Epidermal melanocyte (primary cell): ENCODE data around the gene ITPR1.
"Not testable (repeated sequence)": the region's sequence is repeated elsewhere in the genome, so short reads cannot be mapped to it uniquely, and the experiment has no call there.

ENCODE experiments used
- DNase-seq: peaks from one replicate; pipeline ENCODE4 v3.0.0; 2011; ENCODE audit warnings: low spot score; ENCODE audit not compliant: insufficient read length

Gene ITPR1

GRCh38 chr3:4589475-4590097 is 96.4 kb downstream of the ITPR1 start:
- no peak for DNase-seq

- DNase-seq: not testable (repeated sequence)
These were observed 97.7 kb downstream of the ITPR1 start for GRCh38 chr3:4590849-4591248.

- no peak for DNase-seq
These were observed 98.5 kb downstream of the ITPR1 start for GRCh38 chr3:4591669-4592068.

GRCh38 chr3:4593014-4593413 is 99.9 kb downstream of the ITPR1 start:
- DNase-seq: no peak

GRCh38 chr3:4595710-4596113 is 102.6 kb downstream of the ITPR1 start:
- DNase-seq: no peak

GRCh38 chr3:4596612-4597011 is 103.5 kb downstream of the ITPR1 start:
- DNase-seq: no peak

GRCh38 chr3:4597208-4597985 is 104.2 kb downstream of the ITPR1 start:
- DNase-seq: no peak

- DNase-seq: not testable (repeated sequence)
These were observed 105.1 kb downstream of the ITPR1 start for GRCh38 chr3:4598232-4598631.

GRCh38 chr3:4599612-4600011 is 106.5 kb downstream of the ITPR1 start:
- DNase-seq: no peak

GRCh38 chr3:4600493-4600892 is 107.3 kb downstream of the ITPR1 start:
- DNase-seq: no peak

- DNase-seq: no peak
These were observed 108.7 kb downstream of the ITPR1 start for GRCh38 chr3:4601892-4602291.

- no peak for DNase-seq
These were observed 111.5 kb downstream of the ITPR1 start for GRCh38 chr3:4604693-4605092.

GRCh38 chr3:4606911-4607310 is 113.8 kb downstream of the ITPR1 start:
- DNase-seq: no peak

- no peak for DNase-seq
These were observed 120.2 kb downstream of the ITPR1 start for GRCh38 chr3:4613366-4613765.

GRCh38 chr3:4614070-4614469 is 120.9 kb downstream of the ITPR1 start:
- DNase-seq: no peak

GRCh38 chr3:4614927-4615326 is 121.8 kb downstream of the ITPR1 start:
- no peak for DNase-seq

- DNase-seq: no peak
These were observed 122.6 kb downstream of the ITPR1 start for GRCh38 chr3:4615750-4616149.

GRCh38 chr3:4623421-4623999 is 130.4 kb downstream of the ITPR1 start:
- DNase-seq: no peak

GRCh38 chr3:4627651-4628375 is 134.7 kb downstream of the ITPR1 start:
- no peak for DNase-seq

GRCh38 chr3:4629095-4630007 is 136.2 kb downstream of the ITPR1 start:
- no peak for DNase-seq
